HG03565 (cell line): ENCODE results near the gene TSPOAP1.

ENCODE experiments used
- ATAC-seq: cut with Tn5 transposase; IDR thresholded peaks from one replicate; pipeline ENCODE4 v1.9.1; 2021; ENCODE audit warnings: mild to moderate bottlenecking, moderate library complexity; ENCODE audit not compliant: unreplicated experiment

TSPOAP1 gene

DNA sequence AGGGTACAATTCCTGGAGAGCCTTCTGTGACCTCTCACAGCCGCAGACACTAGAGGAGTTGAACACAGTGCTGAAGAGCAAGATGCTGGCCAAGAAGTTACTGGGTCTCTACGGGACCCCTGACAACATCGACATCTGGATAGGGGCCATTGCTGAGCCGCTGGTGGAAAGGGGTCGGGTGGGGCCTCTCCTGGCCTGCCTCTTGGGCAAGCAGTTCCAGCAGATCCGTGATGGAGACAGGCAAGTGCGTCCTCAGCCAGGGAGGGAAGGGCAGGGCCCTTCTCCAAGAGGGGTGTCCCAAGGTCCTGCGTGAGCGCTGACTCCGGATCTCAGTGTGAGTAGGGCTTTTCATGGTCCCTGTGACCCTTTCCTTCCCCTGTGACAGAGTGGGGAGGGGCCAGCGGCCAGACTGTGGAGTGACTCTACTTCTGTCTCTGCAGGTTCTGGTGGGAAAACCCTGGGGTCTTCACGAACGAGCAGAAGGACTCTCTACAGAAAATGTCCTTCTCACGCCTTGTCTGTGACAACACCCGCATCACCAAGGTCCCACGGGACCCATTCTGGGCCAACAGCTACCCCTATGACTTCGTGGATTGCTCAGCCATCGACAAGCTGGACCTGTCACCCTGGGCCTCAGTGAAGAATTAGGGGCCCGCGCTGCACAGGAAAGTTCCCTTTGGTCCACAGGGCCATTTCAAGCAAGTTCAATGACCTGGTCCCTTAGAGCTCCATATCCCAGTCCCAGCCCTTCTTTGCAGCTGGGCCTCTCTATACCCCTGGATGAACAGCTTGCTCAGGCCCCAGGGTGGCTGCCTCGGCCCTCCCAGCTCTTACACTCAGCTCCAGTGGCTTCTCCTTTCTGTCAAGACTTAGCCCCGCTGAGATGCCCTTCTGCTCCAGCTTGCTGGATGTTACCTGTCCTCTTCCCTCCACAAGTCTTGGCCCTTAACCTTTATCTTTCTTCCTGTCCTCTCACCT, 61.0 kb downstream of the TSPOAP1 start:
- ATAC-seq = no peak

DNA sequence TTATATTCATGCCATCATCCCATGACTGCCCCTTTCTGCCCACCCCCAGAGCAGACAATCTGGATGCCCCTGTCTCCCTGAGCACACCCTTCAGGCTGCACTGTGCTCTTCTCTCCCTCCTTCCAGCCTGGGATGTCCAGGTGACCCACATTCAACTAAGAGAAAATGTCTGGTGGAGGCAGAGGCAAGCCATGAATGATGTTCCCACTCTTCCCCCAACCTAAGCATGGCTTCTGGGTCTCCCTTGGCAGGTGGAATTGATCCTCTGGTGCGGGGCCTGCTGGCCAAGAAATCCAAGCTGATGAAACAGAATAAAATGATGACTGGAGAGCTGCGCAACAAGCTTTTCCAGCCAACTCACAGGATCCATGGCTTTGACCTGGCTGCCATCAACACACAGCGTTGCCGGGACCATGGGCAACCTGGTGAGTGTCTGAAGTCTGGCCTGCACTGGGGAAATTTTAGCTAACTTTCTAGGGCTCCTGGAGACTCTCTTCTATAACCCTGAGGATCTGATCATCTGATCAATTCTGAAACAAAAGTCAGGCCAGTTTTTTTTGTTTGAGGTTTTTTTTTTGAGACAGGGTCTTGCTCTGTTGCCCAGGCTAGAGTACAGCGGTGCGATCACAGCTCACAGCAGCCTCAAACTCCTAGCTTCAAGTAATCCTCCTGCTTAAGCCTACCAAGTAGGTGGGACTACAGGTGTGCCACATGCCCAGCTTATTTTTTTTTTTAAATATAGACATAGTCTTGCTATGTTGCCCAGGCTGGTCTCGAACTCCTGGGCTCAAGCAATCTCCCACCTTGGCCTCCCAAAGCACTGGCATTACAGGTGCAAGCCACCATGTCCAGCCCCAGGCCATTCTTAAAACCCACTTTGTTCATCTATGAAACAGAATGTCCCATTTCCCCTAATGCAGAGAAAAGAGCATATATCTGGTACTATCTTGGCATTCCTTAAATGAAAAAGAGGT, 62.4 kb downstream of the TSPOAP1 start:
- no peak for ATAC-seq

DNA sequence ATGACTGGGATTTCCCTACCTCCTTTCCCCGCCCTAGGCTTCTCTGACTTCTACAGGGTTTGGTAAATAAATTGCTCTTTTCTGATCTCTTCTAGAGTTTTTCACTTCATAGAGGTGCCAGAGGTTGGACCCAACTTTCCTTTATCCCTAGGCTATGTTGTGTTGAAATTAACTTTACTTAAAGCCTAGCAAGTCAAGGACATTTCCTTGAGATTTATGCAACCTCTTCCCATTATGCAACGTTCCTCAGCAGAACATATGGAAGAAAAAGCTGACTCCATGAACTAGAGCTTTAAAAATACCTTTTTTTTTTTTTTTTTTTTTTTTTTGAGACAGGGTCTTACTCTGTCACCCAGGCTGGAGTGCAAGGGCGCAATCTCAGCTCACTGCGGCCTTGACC, 63.3 kb downstream of the TSPOAP1 start:
- no peak for ATAC-seq

DNA sequence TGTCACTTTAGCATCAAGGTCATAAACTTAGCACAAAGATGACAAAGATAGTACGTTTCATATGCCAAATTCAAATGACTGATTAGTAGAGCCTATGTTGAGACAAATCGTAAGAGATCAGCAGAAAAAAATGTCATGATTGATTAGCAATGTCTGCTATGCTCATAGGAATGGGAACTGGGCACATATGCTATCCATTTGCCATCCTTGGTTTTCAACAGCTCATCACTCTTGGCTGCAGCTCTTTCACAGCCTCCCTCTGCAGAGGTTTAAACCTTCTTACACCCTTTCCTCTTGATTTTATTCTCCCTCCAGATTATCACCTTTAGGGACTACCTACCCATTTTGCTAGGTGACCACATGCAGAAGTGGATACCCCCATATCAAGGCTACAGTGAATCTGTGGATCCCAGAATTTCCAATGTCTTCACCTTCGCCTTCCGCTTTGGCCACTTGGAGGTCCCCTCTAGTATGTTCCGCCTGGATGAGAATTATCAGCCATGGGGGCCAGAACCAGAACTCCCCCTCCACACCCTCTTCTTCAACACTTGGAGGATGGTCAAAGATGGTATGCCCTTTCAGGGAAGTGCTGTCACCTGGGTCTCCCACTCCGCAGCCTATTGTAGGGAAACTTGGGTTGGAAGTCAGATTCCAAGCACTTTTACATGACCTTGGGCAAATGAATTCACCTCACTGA, 64.0 kb downstream of the TSPOAP1 start:
- no peak for ATAC-seq

DNA sequence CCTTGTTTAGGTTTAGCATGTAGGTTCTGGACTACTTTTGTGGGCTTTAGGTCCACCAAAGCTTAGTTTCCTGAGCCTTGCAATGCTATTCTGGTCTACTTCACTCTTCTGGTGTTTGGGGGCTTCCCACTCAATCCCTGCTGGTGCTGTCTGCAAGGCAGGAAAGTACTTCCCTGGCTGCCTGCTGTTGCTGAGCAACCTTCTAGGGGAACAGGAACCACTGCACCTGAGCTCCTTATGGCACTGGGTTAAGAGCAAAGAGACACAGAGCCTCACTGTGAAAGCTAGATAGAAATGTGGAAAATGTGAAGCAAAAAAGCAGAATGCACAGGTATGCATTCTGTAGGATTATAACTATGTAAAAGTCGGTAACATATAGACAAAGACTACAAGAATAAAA, 64.8 kb downstream of the TSPOAP1 start:
- ATAC-seq = no peak

DNA sequence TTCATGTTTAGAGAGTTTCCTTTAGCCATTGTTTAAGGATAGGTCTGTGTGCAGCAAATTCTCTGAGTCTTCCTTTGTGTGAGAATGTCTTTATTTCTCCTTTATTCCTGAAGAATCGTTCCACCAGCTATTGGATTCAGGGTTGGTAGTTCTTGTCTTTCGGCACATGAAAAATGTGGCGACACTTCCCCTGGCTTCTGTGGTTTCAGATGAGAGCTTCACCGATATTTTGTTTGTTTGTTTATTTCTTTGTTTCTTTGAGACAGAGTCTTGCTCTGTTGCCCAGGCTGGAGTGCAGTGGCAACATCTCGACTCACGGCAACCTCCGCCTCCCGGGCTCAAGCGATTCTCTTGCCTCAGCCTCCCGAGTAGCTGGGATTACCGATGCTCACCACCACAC, 66.4 kb downstream of the TSPOAP1 start:
- no peak for ATAC-seq

DNA sequence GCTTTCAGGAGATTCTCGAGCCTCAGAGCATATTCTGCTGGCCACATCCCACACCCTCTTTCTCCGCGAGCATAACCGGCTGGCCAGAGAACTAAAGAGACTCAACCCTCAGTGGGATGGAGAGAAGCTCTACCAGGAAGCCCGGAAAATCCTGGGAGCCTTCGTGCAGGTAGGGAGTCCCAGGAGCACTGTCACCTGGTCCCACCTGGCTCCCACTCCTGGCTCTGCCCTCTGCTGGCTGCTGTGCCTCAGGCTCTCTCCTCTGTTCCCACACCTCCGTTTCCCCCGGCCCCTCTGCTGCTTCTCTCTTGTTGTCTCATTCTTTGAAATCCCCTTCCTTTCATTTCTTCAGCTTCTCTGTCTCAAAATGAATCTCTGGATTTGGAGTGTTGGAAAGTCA, 73.8 kb downstream of the TSPOAP1 start:
- ATAC-seq = no peak

DNA sequence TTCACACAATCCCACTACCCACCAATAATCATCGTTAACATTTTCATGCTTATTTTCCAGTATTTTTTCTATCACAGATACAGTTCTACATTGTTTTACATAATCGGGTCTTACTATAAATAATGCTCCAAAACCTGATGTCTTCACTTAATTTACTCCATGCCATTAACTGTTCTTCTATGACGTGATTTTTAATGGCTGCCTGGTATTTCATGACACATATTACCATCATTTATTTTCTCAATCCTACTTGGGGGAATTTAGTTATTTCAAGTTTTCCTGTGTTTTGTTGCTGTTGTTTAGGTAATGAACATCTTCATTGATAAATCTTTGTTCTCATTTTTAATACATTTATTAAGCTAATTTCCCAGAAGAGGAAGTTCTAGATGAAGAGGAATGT, 75.5 kb downstream of the TSPOAP1 start:
- no peak for ATAC-seq

DNA sequence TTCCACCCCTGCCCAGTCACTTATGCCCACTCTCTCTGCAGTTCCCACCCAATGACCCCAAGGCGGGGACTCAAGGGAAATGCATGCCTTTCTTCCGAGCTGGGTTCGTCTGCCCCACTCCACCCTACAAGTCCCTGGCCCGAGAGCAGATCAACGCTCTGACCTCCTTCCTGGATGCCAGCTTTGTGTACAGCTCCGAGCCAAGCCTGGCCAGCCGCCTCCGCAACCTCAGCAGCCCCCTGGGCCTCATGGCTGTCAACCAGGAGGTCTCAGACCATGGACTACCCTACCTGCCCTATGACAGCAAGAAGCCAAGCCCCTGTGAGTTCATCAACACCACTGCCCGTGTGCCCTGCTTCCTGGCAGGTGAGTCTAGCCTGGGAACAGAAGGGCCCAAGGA, 76.5 kb downstream of the TSPOAP1 start:
- no peak for ATAC-seq
